GM12878 (cell line): ENCODE results near the gene BCKDHB. TPM values are rescaled to one million over a fixed set of nuclear protein-coding genes. Genes with fewer than 3 reads are reported as not detected.

Source experiments
- ATAC-seq: fragments of 200-7000 bp; cut with Tn5 transposase; 3 replicates; pipeline ENCODE4 v1.9.1; 2020; ENCODE audit warnings: mild to moderate bottlenecking, moderate library complexity
- BruUV-seq: library from RNA; stranded (reverse); fragments of 400-500 nt; replicated peaks from 2 replicates; lab custom pipeline; 2021; lab: Mats Ljungman, UMichigan
- CTCF ChIA-PET: fragments of 300-600 bp; sonication (Branson Sonifier 250); formaldehyde crosslinking; extraction: SDS; loops from one replicate; lab custom pipeline; 2021; ENCODE audit warnings: inconsistent platforms; lab: Yijun Ruan, JAX
- POLR2A ChIA-PET: fragments of 350-600 bp; formaldehyde crosslinking; extraction: SDS; loops from one replicate; lab custom pipeline; 2021; ENCODE audit warnings: inconsistent platforms; lab: Charles Lee
- RAD21 ChIA-PET: fragments of 300-600 bp; sonication (Branson Sonifier 250); formaldehyde crosslinking; loops from one replicate; lab custom pipeline; 2023; ENCODE audit warnings: antibody characterized with exemption; ENCODE audit not compliant: unreplicated experiment; lab: Charles Lee
- SMC1A ChIA-PET: fragments of 300-600 bp; sonication (Branson Sonifier 250); formaldehyde crosslinking; loops from one replicate; lab custom pipeline; 2023; ENCODE audit not compliant: unreplicated experiment, uncharacterized antibody; lab: Charles Lee
- DNase-seq: peaks from one replicate; pipeline ENCODE4 v3.0.0-alpha.2; 2011; ENCODE audit warnings: low read depth, low spot score
- FAIRE-seq: peaks from 3 replicates; lab custom pipeline; 2011; peaks lifted over from hg19 to GRCh38; lab: Jason Lieb, UNC
- H2AFZ ChIP-seq: 2 replicates; pipeline ENCODE4 v1.6.0; 2011; ENCODE audit warnings: low read depth, low read length, control low read depth; ENCODE audit not compliant: control insufficient read depth
- H3K27ac ChIP-seq: 2 replicates; pipeline ENCODE4 v1.5.1; 2011; ENCODE audit warnings: control low read depth; ENCODE audit not compliant: control insufficient read depth, insufficient read depth
- H3K27me3 ChIP-seq, 2 experiments: replicated peaks in 1 of 2; 2 replicates each; pipeline versions ENCODE4 v1.6.0 to v1.6.1; 2011; ENCODE audit warnings: low read length in 1 of 2; ENCODE audit not compliant: control insufficient read depth in 2 of 2, insufficient read depth in 2 of 2
- H3K36me3 ChIP-seq, 2 experiments: 2 replicates each; pipeline ENCODE4 v1.5.1; 2011; ENCODE audit warnings: low read length in 1 of 2; ENCODE audit not compliant: control insufficient read depth in 2 of 2, insufficient read depth in 2 of 2
- H3K4me1 ChIP-seq: 2 replicates; pipeline ENCODE4 v1.6.1; 2011; ENCODE audit warnings: mild to moderate bottlenecking, low read length, moderate library complexity, mixed read lengths; ENCODE audit not compliant: control insufficient read depth, insufficient read depth
- H3K4me2 ChIP-seq: 2 replicates; pipeline ENCODE4 v1.6.0; 2011; ENCODE audit warnings: control low read depth; ENCODE audit not compliant: control insufficient read depth, insufficient read depth
- H3K4me3 ChIP-seq: fragments of 200-600 bp; sonication (generic); 2 replicates; pipeline ENCODE4 v1.5.1; 2016
- H3K79me2 ChIP-seq: 2 replicates; pipeline ENCODE4 v1.6.0; 2011; ENCODE audit warnings: low read length; ENCODE audit not compliant: control insufficient read depth, insufficient read depth
- H3K9ac ChIP-seq: 2 replicates; pipeline ENCODE4 v1.8.0; 2011; ENCODE audit warnings: low read length, control low read depth, mixed read lengths; ENCODE audit not compliant: control insufficient read depth, insufficient read depth
- H3K9me3 ChIP-seq: replicated peaks from 3 replicates; pipeline ENCODE4 v1.5.1; 2011; ENCODE audit warnings: mild to moderate bottlenecking, low read length; ENCODE audit not compliant: control insufficient read depth, insufficient read depth
- H4K20me1 ChIP-seq: 2 replicates; pipeline ENCODE4 v1.6.0; 2011; ENCODE audit not compliant: control insufficient read depth, insufficient read depth
- ATF7 ChIP-seq: fragments of 450-650 bp; IDR thresholded peaks from 2 replicates; pipeline ENCODE4 v1.6.1; 2016; ENCODE audit warnings: low read depth, mild to moderate bottlenecking
- BHLHE40 ChIP-seq, 2 experiments: fragments of 450-650 bp in 1 of 2; IDR thresholded peaks; 2 replicates each; pipeline ENCODE4 v1.6.1; 2011 to 2017; ENCODE audit warnings: low read depth in 2 of 2, borderline replicate concordance in 1 of 2, improper control_type of control experiment in 1 of 2, low read length in 1 of 2, mild to moderate bottlenecking in 1 of 2
- KLF5 ChIP-seq: fragments of 450-650 bp; IDR thresholded peaks from 2 replicates; pipeline ENCODE4 v1.6.1; 2014; ENCODE audit warnings: mild to moderate bottlenecking; ENCODE audit not compliant: partially characterized antibody
- NR2C1 ChIP-seq: fragments of 450-650 bp; IDR thresholded peaks from 2 replicates; pipeline ENCODE4 v1.6.1; 2017; ENCODE audit warnings: antibody characterized with exemption, mild to moderate bottlenecking, moderate library complexity
- POLR2AphosphoS2 ChIP-seq: IDR thresholded peaks from 2 replicates; pipeline ENCODE4 v1.6.1; 2011; ENCODE audit warnings: low read depth, mild to moderate bottlenecking, low read length, improper control_type of control experiment, moderate library complexity
- POU2F2 ChIP-seq: IDR thresholded peaks from 3 replicates; pipeline ENCODE4 v1.6.1; 2011; ENCODE audit warnings: low read depth, mild to moderate bottlenecking, low read length, borderline replicate concordance
- RFX5 ChIP-seq: IDR thresholded peaks from 2 replicates; pipeline ENCODE4 v1.6.1; 2011; ENCODE audit warnings: low read depth, low read length, improper control_type of control experiment
- SREBF2 ChIP-seq: IDR thresholded peaks from 2 replicates; pipeline ENCODE4 v1.6.1; 2012; ENCODE audit warnings: mild to moderate bottlenecking, low read length
- YY1 ChIP-seq: IDR thresholded peaks from 2 replicates; pipeline ENCODE4 v1.6.1; 2011; ENCODE audit warnings: low read depth, mild to moderate bottlenecking, low read length
- ZZZ3 ChIP-seq: IDR thresholded peaks from 2 replicates; pipeline ENCODE4 v1.6.1; 2011; ENCODE audit warnings: low read depth; ENCODE audit not compliant: control insufficient read depth, insufficient read length
- WGBS: methylation state at CpG from one replicate; pipeline ENCODE4 v1.1.6; 2016; ENCODE audit warnings: low lambda C conversion rate; ENCODE audit not compliant: insufficient replicate concordance, insufficient coverage; ENCODE audit errors: missing lambda C conversion rate; 5-methylcytosine and 5-hydroxymethylcytosine counted together
- in situ Hi-C: fragments of 300-500 bp; cut with MboI; formaldehyde crosslinking; loops from 9 replicates; pipeline ENCODE4 v1.14.3; 2018; ENCODE audit warnings: mixed read lengths
- intact Hi-C: fragments of 100-400 bp; cut with micrococcal nuclease; formaldehyde crosslinking; loops from one replicate; pipeline ENCODE4 v1.14.2; 2022; ENCODE audit not compliant: unreplicated experiment
- polyA plus RNA-seq, 11 experiments: library from polyadenylated mRNA; depleted of rRNA in 4 of 11; unstranded in 6 of 11; stranded (reverse) in 5 of 11; fragments of >200 nt; fragmentation: Nextera tagmentation in 4 of 11; fragmentation: Illumina TruSeq in 1 of 11; extraction: Ambion mirVana in 4 of 11; extraction: Trizol in 1 of 11; gene quantifications; 1 replicate in 1 of 11; 2 replicates in 10 of 11; pipeline versions ENCODE4 v1.2.1 to v1.2.3, GENCODE V29; 2011 to 2016; ENCODE audit warnings: inconsistent platforms in 2 of 11, missing spikeins in 2 of 11, low read depth in 1 of 11
- total RNA-seq, 4 experiments: library from RNA; depleted of rRNA in 3 of 4; stranded (reverse); fragments of >200 nt in 3 of 4; fragmentation: Illumina TruSeq in 1 of 4; extraction: Trizol in 1 of 4; gene quantifications; 2 replicates each; pipeline versions ENCODE4 v1.2.1 to v1.2.3, GENCODE V29; 2013 to 2021
- TF ChIP-seq, protein P1 (sequence below): IDR thresholded peaks from 2 replicates; pipeline ENCODE4 v1.6.1; 2012; ENCODE audit warnings: mild to moderate bottlenecking, low read depth, low read length

Gene BCKDHB
- total and polyA plus RNA-seq, 10 of the 15 experiments (the other 5 are each of a cell fraction or from before 2014, with no cell fraction given): 12.9 to 57.1 (median 25.3) TPM

DNA sequence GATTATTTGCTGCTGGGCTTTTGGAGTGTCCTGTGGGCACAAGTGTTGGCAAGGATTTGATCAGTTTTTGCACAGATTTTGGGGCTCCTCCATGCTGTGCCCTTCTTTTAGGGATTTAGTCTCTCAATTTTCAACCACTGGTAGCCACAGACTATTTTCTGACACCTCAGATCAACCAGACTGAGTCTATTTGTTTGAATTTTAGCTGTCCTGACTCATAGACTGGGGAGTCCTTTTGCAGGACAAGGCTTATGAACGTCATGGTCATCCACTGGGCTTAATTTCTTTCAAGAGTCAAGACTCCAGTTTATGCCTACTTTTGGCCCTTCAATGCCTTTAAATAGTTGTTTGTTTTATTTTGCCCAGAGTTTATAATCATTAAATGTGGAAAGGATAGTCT lies 59.3 kb downstream of the BCKDHB start:
- H3K4me3 ChIP-seq: no peak overlapping the region
- no peaks in the 10 kb centered on the region for H4K20me1 ChIP-seq
- no peak overlapping the region for H3K9ac ChIP-seq
- no peaks in the 10 kb centered on the region for H3K9me3 ChIP-seq
- BruUV-seq: no TSS peak
- TF ChIP-seq KLF5 (no peak), ZZZ3 (no peak), ATF7 (no peak), POLR2AphosphoS2 (no peak), BHLHE40 (IDR thresholded peaks at IDR 0.05; ENCODE audit: borderline replicate concordance in 1 of 2, low read depth in 2 of 2, low read length in 1 of 2) (no peak), RFX5 (no peak), YY1 (no peak), NR2C1 (no peak), POU2F2 (no peak), SREBF2 (no peak)
- TF ChIP-seq, protein P1, sequence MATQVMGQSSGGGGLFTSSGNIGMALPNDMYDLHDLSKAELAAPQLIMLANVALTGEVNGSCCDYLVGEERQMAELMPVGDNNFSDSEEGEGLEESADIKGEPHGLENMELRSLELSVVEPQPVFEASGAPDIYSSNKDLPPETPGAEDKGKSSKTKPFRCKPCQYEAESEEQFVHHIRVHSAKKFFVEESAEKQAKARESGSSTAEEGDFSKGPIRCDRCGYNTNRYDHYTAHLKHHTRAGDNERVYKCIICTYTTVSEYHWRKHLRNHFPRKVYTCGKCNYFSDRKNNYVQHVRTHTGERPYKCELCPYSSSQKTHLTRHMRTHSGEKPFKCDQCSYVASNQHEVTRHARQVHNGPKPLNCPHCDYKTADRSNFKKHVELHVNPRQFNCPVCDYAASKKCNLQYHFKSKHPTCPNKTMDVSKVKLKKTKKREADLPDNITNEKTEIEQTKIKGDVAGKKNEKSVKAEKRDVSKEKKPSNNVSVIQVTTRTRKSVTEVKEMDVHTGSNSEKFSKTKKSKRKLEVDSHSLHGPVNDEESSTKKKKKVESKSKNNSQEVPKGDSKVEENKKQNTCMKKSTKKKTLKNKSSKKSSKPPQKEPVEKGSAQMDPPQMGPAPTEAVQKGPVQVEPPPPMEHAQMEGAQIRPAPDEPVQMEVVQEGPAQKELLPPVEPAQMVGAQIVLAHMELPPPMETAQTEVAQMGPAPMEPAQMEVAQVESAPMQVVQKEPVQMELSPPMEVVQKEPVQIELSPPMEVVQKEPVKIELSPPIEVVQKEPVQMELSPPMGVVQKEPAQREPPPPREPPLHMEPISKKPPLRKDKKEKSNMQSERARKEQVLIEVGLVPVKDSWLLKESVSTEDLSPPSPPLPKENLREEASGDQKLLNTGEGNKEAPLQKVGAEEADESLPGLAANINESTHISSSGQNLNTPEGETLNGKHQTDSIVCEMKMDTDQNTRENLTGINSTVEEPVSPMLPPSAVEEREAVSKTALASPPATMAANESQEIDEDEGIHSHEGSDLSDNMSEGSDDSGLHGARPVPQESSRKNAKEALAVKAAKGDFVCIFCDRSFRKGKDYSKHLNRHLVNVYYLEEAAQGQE: no peak
- H3K36me3 ChIP-seq: no peaks in the 10 kb centered on the region
- no peak overlapping the region for H3K4me2 ChIP-seq
- in situ Hi-C loops: no loop called here
- ChIA-PET POLR2A (no interaction called here), RAD21 (interaction anchor here (0.9 to 1.9 kb wide), 6 partner anchors 9 to 60 kb away, joined by 3 to 6 read pairs (median 5); partner anchors contain the start of gene BCKDHB), CTCF (interaction anchor here (0.8 kb wide), 1 partner anchor 49 kb away, joined by 3 read pairs; no protein-coding TSS in a partner anchor), SMC1A (interaction anchor here (0.8 to 2.1 kb wide), 8 partner anchors 7 to 60 kb away, joined by 3 to 6 read pairs (median 4); partner anchors contain the start of gene BCKDHB)
- H2AFZ ChIP-seq: no peak overlapping the region
- FAIRE-seq (no peak), DNase-seq (no peak), ATAC-seq (peak; percentile 24; the same call in 2 of the 3 replicates)
- H3K4me1 ChIP-seq: peaks cover 9% of the 10 kb centered on the region
- H3K27me3 ChIP-seq: no peaks in the 10 kb centered on the region
- 39% methylated on average over 1 of the region's 1 CpG for WGBS
- peak overlapping the region; percentile 2; the same call in 1 of the 2 replicates for H3K27ac ChIP-seq
- intact Hi-C loops: no loop called here
- H3K79me2 ChIP-seq: no peaks in the 10 kb centered on the region
